ENCODE data around the gene ACKR1.

- TF ChIP-seq, protein P1, sequence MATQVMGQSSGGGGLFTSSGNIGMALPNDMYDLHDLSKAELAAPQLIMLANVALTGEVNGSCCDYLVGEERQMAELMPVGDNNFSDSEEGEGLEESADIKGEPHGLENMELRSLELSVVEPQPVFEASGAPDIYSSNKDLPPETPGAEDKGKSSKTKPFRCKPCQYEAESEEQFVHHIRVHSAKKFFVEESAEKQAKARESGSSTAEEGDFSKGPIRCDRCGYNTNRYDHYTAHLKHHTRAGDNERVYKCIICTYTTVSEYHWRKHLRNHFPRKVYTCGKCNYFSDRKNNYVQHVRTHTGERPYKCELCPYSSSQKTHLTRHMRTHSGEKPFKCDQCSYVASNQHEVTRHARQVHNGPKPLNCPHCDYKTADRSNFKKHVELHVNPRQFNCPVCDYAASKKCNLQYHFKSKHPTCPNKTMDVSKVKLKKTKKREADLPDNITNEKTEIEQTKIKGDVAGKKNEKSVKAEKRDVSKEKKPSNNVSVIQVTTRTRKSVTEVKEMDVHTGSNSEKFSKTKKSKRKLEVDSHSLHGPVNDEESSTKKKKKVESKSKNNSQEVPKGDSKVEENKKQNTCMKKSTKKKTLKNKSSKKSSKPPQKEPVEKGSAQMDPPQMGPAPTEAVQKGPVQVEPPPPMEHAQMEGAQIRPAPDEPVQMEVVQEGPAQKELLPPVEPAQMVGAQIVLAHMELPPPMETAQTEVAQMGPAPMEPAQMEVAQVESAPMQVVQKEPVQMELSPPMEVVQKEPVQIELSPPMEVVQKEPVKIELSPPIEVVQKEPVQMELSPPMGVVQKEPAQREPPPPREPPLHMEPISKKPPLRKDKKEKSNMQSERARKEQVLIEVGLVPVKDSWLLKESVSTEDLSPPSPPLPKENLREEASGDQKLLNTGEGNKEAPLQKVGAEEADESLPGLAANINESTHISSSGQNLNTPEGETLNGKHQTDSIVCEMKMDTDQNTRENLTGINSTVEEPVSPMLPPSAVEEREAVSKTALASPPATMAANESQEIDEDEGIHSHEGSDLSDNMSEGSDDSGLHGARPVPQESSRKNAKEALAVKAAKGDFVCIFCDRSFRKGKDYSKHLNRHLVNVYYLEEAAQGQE (IDR thresholded peaks at IDR 0.05; ENCODE audit: insufficient read depth in 1 of 2, low read depth in 2 of 2, low read length in 2 of 2) = no peak
- no peak for TF ChIP-seq POLR2AphosphoS5 (IDR thresholded peaks at IDR 0.05; ENCODE audit: low read depth, low read length)
- TF ChIP-seq TAF1 (IDR thresholded peaks at IDR 0.05; ENCODE audit: borderline replicate concordance, insufficient read depth, low read length) = no peak
Observed at GRCh38 chr1:159204161-159205141, at the start of gene ACKR1.

Measured in PFSK-1 (cell line).